ENCODE results near the gene WLS.

DNA sequence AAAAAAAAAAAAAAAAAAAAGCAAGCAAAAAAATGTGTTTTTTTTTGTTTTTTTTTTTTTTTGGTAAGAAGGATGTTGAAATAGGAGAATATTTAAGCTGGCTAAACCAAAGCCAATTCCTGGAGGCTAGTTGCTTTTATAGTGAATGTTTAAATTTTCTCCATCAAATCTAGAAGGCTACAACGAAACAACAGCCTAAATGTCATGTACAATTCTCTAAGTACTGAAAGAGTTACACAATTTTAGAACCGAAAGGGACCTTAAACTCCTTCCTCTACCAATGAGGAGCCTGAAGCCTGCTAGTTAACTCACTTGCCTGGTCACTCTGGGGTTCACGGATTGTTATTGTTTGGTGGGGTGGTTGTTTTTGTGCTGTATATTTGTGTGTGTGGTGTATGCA, 3.5 kb downstream of the WLS start:
- TF ChIP-seq CTCF (conservative IDR thresholded peaks at IDR 0.05 in 1 of 2, IDR thresholded peaks at IDR 0.05 in 1 of 2; ENCODE audit: low read depth in 1 of 2, low read length in 2 of 2), result no peak
- TF ChIP-seq EZH2 (IDR thresholded peaks at IDR 0.05; ENCODE audit: low read length, missing control alignments), result no peak

Measured in fibroblast of lung (primary cell).